ENCODE data around the gene XYLB.

- TF ChIP-seq CTCF (IDR thresholded peaks at IDR 0.05): no peak
- TF ChIP-seq POLR2AphosphoS5 (IDR thresholded peaks at IDR 0.05): no peak
These were observed 8.2 kb downstream of the XYLB start for GRCh38 chr3:38354588-38355330.

Data from upper lobe of left lung (tissue), 4 donors.